HG03521 (cell line): Measurements from ENCODE around the gene PCDHGA1.
A peak's percentile ranks its signal among the peaks of the same experiment; 100 is the strongest.
"Not testable (repeated sequence)": the region's sequence is repeated elsewhere in the genome, so short reads cannot be mapped to it uniquely, and the experiment has no call there.

ENCODE experiments used
- ATAC-seq: cut with Tn5 transposase; IDR thresholded peaks from one replicate; pipeline ENCODE4 v1.9.1; 2021; ENCODE audit warnings: mild to moderate bottlenecking, moderate library complexity; ENCODE audit not compliant: unreplicated experiment

Gene PCDHGA1

DNA sequence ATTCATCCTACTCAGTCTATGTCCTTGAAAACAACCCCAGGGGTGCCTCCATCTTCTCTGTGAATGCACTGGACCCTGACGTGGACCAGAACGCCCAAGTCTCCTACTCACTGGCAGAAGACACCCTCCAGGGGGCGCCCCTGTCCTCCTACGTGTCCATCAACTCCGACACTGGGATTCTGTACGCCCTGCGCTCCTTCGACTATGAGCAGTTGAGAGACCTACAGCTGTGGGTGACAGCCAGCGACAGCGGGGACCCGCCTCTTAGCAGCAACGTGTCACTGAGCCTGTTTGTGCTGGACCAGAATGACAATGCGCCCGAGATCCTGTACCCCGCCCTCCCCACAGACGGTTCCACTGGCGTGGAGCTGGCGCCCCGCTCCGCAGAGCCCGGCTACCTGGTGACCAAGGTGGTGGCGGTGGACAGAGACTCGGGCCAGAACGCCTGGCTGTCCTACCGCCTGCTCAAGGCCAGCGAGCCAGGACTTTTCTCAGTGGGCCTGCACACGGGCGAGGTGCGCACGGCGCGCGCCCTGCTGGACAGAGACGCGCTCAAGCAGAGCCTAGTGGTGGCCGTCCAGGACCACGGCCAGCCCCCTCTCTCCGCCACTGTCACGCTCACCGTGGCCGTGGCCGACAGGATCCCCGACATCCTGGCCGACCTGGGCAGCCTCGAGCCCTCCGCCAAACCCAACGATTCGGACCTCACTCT, 45.3 kb downstream of the PCDHGA1 start:
- ATAC-seq = not testable (repeated sequence)

- no peak for ATAC-seq
Measured at GRCh38 chr5:141382469-141383294, 52.4 kb downstream of the PCDHGA1 start, which contains the start of gene PCDHGA7. Gene PCDHGA7 (plus strand): TSS chr5:141382742. CDS start chr5:141382900, 158 bp downstream.

DNA sequence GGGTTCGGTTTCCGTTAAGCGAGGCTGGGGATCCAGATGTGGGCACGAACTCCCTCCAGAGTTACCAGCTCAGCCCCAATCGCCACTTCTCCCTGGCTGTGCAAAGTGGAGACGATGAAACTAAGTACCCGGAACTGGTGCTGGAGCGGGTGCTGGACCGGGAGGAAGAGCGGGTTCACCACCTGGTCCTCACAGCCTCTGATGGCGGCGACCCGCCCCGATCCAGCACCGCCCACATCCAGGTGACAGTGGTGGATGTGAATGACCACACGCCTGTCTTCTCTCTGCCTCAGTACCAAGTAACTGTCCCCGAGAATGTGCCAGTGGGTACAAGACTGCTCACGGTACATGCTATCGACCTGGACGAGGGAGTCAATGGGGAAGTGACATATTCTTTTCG, 53.0 kb downstream of the PCDHGA1 start:
- no peak for ATAC-seq

DNA sequence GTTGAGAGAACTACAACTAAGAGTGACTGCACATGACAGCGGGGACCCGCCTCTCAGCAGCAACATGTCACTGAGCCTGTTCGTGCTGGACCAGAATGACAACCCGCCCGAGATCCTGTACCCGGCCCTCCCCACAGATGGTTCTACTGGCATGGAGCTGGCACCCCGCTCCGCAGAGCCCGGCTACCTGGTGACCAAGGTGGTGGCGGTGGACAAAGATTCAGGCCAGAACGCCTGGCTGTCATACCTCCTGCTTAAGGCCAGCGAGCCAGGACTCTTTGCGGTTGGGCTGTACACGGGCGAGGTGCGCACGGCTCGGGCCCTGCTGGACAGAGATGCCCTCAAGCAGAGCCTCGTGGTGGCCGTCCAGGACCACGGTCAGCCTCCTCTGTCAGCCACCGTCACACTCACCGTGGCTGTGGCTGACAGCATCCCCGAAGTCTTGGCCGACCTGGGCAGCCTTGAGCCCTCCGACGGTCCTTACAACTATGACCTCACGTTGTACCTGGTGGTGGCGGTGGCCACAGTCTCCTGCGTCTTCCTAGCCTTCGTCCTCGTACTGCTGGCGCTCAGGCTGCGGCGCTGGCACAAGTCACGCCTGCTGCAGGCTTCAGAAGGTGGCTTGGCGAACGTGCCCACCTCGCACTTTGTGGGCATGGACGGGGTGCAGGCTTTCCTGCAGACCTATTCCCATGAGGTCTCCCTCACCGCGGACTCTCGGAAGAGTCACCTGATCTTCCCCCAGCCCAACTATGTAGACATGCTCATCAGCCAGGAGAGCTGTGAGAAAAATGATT, 54.4 kb downstream of the PCDHGA1 start:
- no peak for ATAC-seq

DNA sequence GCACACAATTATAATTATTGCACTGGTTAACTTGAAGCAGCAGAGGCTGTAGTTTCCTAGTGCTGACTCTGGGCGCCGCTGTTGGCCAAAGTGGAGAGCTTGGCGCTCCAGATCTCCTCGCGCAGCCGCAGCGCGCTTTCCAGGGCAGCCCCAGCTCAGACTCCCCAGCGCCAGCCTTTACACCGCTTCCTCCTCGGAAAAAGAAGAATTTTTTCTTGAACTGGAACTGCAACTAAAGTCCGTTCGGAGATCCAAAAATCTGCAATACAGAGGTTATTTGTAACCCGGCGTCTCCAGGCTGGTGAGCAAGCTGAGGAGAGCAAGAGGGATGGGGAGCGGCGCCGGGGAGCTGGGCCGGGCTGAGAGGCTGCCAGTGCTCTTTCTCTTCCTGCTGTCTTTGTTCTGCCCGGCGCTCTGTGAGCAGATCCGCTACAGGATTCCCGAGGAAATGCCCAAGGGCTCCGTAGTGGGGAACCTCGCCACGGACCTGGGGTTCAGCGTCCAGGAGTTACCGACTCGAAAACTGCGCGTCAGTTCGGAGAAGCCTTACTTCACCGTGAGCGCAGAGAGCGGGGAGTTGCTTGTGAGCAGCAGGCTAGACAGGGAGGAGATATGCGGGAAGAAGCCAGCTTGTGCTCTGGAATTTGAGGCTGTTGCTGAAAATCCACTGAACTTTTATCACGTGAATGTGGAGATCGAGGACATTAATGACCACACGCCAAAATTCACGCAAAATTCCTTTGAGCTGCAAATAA, 57.4 kb downstream of the PCDHGA1 start, which contains the start of gene PCDHGB4:
PCDHGB4 (plus strand) TSS at position 142 of the 755 bp plus-strand sequence; CDS start at position 329, 187 bp downstream.
- ATAC-seq = peak; percentile 67

DNA sequence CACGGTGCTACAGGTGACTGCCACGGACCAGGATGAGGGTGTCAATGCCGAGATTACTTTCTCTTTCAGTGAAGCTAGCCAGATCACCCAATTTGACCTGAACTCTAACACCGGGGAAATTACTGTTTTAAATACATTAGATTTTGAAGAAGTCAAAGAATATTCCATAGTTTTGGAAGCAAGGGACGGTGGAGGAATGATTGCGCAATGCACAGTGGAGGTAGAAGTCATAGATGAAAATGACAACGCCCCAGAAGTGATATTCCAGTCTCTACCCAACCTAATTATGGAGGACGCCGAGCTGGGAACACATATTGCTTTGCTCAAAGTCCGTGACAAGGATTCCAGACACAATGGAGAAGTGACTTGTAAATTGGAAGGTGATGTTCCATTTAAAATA, 58.3 kb downstream of the PCDHGA1 start:
- no peak for ATAC-seq

GRCh38 chr5:141389153-141390042, 59.1 kb downstream of the PCDHGA1 start:
- no peak for ATAC-seq

DNA sequence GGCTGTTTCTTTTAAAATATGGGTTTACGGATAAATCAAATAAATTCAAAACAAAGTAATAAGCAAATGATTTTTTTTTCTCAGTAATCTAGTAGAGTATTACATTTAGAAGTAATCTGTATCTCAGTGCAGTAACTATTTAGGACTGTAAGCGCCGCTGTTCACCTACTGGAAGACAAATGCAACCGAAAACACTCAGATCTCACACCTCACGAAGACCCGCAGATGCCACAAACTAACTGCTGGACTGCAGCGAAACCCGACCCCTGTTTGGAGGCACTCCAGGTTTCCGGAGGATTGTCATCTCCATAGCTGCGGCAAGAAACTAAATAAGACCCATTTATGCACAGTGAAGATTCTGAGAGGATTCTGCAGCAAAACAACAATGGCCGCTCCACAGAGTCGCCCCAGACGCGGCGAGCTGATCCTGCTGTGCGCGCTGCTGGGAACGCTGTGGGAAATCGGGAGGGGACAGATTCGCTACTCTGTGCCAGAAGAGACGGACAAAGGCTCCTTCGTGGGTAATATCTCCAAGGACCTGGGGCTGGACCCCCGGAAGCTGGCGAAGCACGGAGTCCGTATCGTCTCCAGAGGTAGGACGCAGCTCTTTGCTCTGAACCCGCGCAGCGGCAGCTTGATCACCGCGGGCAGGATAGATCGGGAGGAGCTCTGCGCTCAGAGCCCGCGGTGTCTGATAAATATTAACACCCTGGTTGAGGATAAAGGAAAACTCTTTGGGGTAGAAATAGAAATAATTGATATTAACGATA, 62.3 kb downstream of the PCDHGA1 start, which contains the start of gene PCDHGA8:
PCDHGA8 (plus strand) TSS at position 205 of the 770 bp plus-strand sequence; CDS start at position 386, 181 bp downstream.
- no peak for ATAC-seq

GRCh38 chr5:141393267-141393666, 63.0 kb downstream of the PCDHGA1 start:
- ATAC-seq = no peak

DNA sequence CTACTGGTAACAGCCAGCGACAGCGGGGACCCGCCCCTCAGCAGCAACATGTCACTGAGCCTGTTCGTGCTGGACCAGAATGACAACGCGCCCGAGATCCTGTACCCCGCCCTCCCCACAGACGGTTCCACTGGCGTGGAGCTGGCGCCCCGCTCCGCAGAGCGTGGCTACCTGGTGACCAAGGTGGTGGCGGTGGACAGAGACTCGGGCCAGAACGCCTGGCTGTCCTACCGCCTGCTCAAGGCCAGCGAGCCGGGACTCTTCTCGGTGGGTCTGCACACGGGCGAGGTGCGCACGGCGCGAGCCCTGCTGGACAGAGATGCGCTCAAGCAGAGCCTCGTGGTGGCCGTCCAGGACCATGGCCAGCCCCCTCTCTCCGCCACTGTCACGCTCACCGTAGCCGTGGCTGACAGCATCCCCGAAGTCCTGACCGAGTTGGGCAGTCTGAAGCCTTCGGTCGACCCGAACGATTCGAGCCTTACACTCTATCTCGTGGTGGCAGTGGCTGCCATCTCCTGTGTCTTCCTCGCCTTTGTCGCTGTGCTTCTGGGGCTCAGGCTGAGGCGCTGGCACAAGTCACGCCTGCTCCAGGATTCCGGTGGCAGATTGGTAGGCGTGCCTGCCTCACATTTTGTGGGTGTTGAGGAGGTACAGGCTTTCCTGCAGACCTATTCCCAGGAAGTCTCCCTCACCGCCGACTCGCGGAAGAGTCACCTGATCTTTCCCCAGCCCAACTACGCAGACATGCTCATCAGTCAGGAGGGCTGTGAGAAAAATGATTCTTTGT, 64.3 kb downstream of the PCDHGA1 start:
- not testable (repeated sequence) for ATAC-seq

DNA sequence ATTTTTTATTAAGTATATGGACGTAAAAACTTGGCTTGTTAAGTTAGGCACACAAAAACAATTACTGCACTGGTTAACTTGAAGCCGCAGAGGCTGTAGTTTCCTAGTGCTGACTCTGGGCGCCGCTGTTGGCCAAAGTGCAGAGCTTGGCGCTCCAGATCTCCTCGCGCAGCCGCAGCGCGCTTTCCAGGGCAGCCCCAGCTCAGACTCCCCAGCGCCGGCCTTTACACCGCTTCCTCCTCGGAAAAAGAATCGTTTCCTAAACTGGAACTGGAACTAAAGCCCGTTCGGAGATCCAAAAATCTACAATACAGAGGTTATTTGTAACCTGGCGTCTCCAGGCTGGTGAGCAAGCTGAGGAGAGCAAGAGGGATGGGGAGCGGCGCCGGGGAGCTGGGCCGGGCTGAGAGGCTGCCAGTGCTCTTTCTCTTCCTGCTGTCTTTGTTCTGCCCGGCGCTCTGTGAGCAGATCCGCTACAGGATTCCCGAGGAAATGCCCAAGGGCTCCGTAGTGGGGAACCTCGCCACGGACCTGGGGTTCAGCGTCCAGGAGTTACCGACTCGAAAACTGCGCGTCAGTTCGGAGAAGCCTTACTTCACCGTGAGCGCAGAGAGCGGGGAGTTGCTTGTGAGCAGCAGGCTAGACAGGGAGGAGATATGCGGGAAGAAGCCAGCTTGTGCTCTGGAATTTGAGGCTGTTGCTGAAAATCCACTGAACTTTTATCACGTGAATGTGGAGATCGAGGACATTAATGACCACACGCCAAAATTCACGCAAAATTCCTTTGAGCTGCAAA, 67.6 kb downstream of the PCDHGA1 start, which contains the start of gene PCDHGB5:
PCDHGB5 (plus strand) TSS at position 192 of the 796 bp plus-strand sequence; CDS start at position 373, 181 bp downstream.
- ATAC-seq = peak; percentile 97

DNA sequence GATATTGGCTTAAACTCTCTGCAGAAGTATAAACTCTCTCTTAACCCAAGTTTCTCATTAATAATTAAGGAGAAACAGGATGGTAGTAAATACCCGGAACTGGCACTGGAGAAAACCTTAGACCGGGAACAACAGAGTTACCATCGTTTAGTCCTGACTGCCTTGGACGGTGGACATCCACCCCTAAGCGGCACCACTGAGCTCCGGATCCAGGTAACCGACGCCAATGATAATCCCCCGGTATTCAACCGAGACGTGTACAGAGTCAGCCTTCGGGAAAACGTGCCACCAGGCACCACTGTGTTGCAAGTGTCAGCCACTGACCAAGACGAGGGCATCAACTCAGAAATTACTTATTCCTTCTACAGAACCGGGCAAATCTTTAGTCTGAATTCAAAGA, 68.3 kb downstream of the PCDHGA1 start:
- no peak for ATAC-seq

- no peak for ATAC-seq
Measured at GRCh38 chr5:141399555-141400258, 69.4 kb downstream of the PCDHGA1 start.

- no peak for ATAC-seq
Measured at GRCh38 chr5:141402553-141403243, 72.4 kb downstream of the PCDHGA1 start, which contains the start of gene PCDHGA9. Gene PCDHGA9 (plus strand): TSS chr5:141402778. CDS start chr5:141402953, 175 bp downstream.

- ATAC-seq = no peak
Measured at GRCh38 chr5:141403387-141403786, 73.1 kb downstream of the PCDHGA1 start.
